Sigmoid colon (tissue), 7 donors: ENCODE data around the gene OLIG3. TPM values are rescaled to one million over a fixed set of nuclear protein-coding genes. Genes with fewer than 3 reads are reported as not detected.

Source experiments
- DNase-seq: peaks from one replicate; pipeline ENCODE4 v3.0.0-alpha.2; 2019
- H3K27ac ChIP-seq, 4 donors: fragments of 200-600 bp; sonication (generic); one replicate each; pipeline ENCODE4 v1.5.1; 2016 to 2019; ENCODE audit warnings: mild to moderate bottlenecking in 1 of 4
- H3K27me3 ChIP-seq, 3 donors: fragments of 200-600 bp; sonication (generic); one replicate each; pipeline ENCODE4 v1.5.1; 2019; ENCODE audit warnings: mild to moderate bottlenecking in 1 of 3
- H3K36me3 ChIP-seq, 4 donors: fragments of 200-600 bp; sonication (generic); one replicate each; pipeline ENCODE4 v1.5.1; 2016 to 2019
- H3K4me1 ChIP-seq, 4 donors: fragments of 200-600 bp; sonication (generic); one replicate each; pipeline ENCODE4 v1.5.1; 2017 to 2019
- H3K4me3 ChIP-seq, 4 donors: fragments of 200-600 bp; sonication (generic); one replicate each; pipeline ENCODE4 v1.5.1; 2017 to 2019; ENCODE audit warnings: mild to moderate bottlenecking in 2 of 4, moderate library complexity in 1 of 4
- H3K9me3 ChIP-seq, 4 donors: fragments of 200-600 bp in 3 of 4; sonication (generic) in 3 of 4; one replicate each; pipeline versions ENCODE4 v1.5.1 to v1.6.1; 2013 to 2019
- CTCF ChIP-seq, 4 experiments: fragments of 450-650 bp in 3 of 4; fragments of 200-600 bp in 1 of 4; IDR thresholded peaks; one replicate each; pipeline ENCODE4 v1.5.1; 2016 to 2019; ENCODE audit warnings: antibody characterized with exemption in 4 of 4, mild to moderate bottlenecking in 3 of 4, moderate library complexity in 2 of 4
- EP300 ChIP-seq, 4 donors: sonication (generic); formaldehyde crosslinking; IDR thresholded peaks; one replicate each; pipeline ENCODE4 v1.6.1; 2017; ENCODE audit warnings: antibody characterized with exemption in 4 of 4
- POLR2A ChIP-seq, 2 donors: fragments of 450-650 bp; IDR thresholded peaks; one replicate each; pipeline ENCODE4 v1.6.1; 2016; ENCODE audit warnings: antibody characterized with exemption in 2 of 2, mild to moderate bottlenecking in 2 of 2, moderate library complexity in 2 of 2
- POLR2AphosphoS5 ChIP-seq, 4 donors: sonication (generic); formaldehyde crosslinking; IDR thresholded peaks; one replicate each; pipeline ENCODE4 v1.6.1; 2017; ENCODE audit warnings: antibody characterized with exemption in 4 of 4
- WGBS, 2 donors: extraction: QIAGEN DNeasy Blood & Tissue Kit; methylation state at CpG; one replicate each; pipeline ENCODE4 v1.1.7; 2013; 5-methylcytosine and 5-hydroxymethylcytosine counted together
- intact Hi-C: fragments of 100-400 bp; cut with DNase I; formaldehyde crosslinking; loops from one replicate; pipeline ENCODE4 v1.15.1; 2023
- polyA plus RNA-seq, 3 donors: library from polyadenylated mRNA; stranded (reverse); fragments of 200-250 nt; gene quantifications; one replicate each; pipeline ENCODE4 v1.2.3, GENCODE V29; 2013
- total RNA-seq, 4 donors: library from RNA; depleted of rRNA; stranded (reverse); fragments of >200 nt; gene quantifications; one replicate each; pipeline ENCODE4 v1.1.0, GENCODE V29; 2016
- donor health status: healthy with polysubstance abuse.
- donor health status: Bipolar disorder and iron deficiency.
- donor health status: healthy.

The OLIG3 gene
- total and polyA plus RNA-seq, 7 donors, result not detected

- no peaks in the 10 kb centered on the region for H3K4me1 ChIP-seq
- TF ChIP-seq POLR2AphosphoS5 (IDR thresholded peaks at IDR 0.05), result no peak
- no peak for TF ChIP-seq EP300 (IDR thresholded peaks at IDR 0.05)
- TF ChIP-seq POLR2A (IDR thresholded peaks at IDR 0.05), result no peak
- TF ChIP-seq CTCF (IDR thresholded peaks at IDR 0.05), result no peak
- H3K9me3 ChIP-seq, result no peaks in the 10 kb centered on the region
- H3K4me3 ChIP-seq, result no peak overlapping the region
- H3K27me3 ChIP-seq, result peaks cover 0 to 53% (median 0%) of the 10 kb centered on the region in 3 donors
- WGBS, 2 donors, result 80 to 90% methylated on average over 4 of the region's 4 CpGs
- no peaks in the 10 kb centered on the region for H3K36me3 ChIP-seq
- H3K27ac ChIP-seq, result no peak overlapping the region
- intact Hi-C loops, result no loop called here
- no peak for DNase-seq
These were observed 26.3 kb upstream of the OLIG3 start for GRCh38 chr6:137520520-137520919.

- TF ChIP-seq POLR2AphosphoS5 (IDR thresholded peaks at IDR 0.05) (no peak), CTCF (IDR thresholded peaks at IDR 0.05) (no peak), EP300 (IDR thresholded peaks at IDR 0.05) (no peak), POLR2A (IDR thresholded peaks at IDR 0.05) (no peak)
- H3K4me3 ChIP-seq, result no peak overlapping the region
- intact Hi-C loops, result no loop called here
- H3K4me1 ChIP-seq, result no peaks in the 10 kb centered on the region
- no peak overlapping the region for H3K27ac ChIP-seq
- 46 to 57% methylated on average over 9 of the region's 9 CpGs for WGBS, 2 donors
- peaks cover 0 to 61% (median 7%) of the 10 kb centered on the region in 3 donors for H3K27me3 ChIP-seq
- DNase-seq, result no peak
- H3K9me3 ChIP-seq, result no peaks in the 10 kb centered on the region
- no peaks in the 10 kb centered on the region for H3K36me3 ChIP-seq
These were observed 25.5 kb upstream of the OLIG3 start for GRCh38 chr6:137519629-137520176.

- no peak overlapping the region for H3K4me3 ChIP-seq
- H3K27ac ChIP-seq, result no peak overlapping the region
- TF ChIP-seq POLR2AphosphoS5 (IDR thresholded peaks at IDR 0.05) (no peak), POLR2A (IDR thresholded peaks at IDR 0.05) (no peak), CTCF (IDR thresholded peaks at IDR 0.05) (no peak), EP300 (IDR thresholded peaks at IDR 0.05) (no peak)
- no peak for DNase-seq
- intact Hi-C loops, result no loop called here
- WGBS, 2 donors, result 35% methylated on average over 7 of the region's 7 CpGs
- H3K4me1 ChIP-seq, result no peaks in the 10 kb centered on the region
- H3K9me3 ChIP-seq, result no peaks in the 10 kb centered on the region
- no peaks in the 10 kb centered on the region for H3K36me3 ChIP-seq
- peaks cover under 1 to 72% (median 10%) of the 10 kb centered on the region in 3 donors for H3K27me3 ChIP-seq
These were observed 24.3 kb upstream of the OLIG3 start for GRCh38 chr6:137518386-137518983.

- Histone ChIP-seq H3K4me1 (no peaks in the 10 kb centered on the region), H3K27ac (no peak overlapping the region), H3K9me3 (peaks cover 0 to 2% (median 0%) of the 10 kb centered on the region in 4 donors), H3K36me3 (no peaks in the 10 kb centered on the region), H3K4me3 (no peak overlapping the region), H3K27me3 (peaks cover 5 to 74% (median 10%) of the 10 kb centered on the region in 3 donors)
- 46 to 49% methylated on average over 5 of the region's 5 CpGs for WGBS, 2 donors
- DNase-seq, result no peak
- intact Hi-C loops, result no loop called here
- TF ChIP-seq CTCF (IDR thresholded peaks at IDR 0.05) (no peak), POLR2A (IDR thresholded peaks at IDR 0.05) (no peak), POLR2AphosphoS5 (IDR thresholded peaks at IDR 0.05) (no peak), EP300 (IDR thresholded peaks at IDR 0.05) (no peak)
These were observed 20.2 kb upstream of the OLIG3 start for GRCh38 chr6:137514418-137514817.
